IMR-90 (cell line): ENCODE measurements around the gene GJB3. TPM values are rescaled to one million over a fixed set of nuclear protein-coding genes. Genes with fewer than 3 reads are reported as not detected.

Experiments used
- ATAC-seq: fragments of 200-7000 bp; cut with Tn5 transposase; 2 replicates; pipeline ENCODE4 v1.9.1; 2020; ENCODE audit warnings: low read depth, mild to moderate bottlenecking, moderate library complexity
- BruUV-seq: library from RNA; stranded (reverse); fragments of 400-500 nt; replicated peaks from 2 replicates; lab custom pipeline; 2021; lab: Mats Ljungman, UMichigan
- CTCF ChIA-PET: fragments of 300-600 bp; formaldehyde crosslinking; extraction: SDS; loops from one replicate; lab custom pipeline; 2021; ENCODE audit warnings: antibody characterized with exemption; lab: Yijun Ruan, JAX
- POLR2A ChIA-PET: fragments of 300-600 bp; sonication (Branson Sonifier 250); formaldehyde crosslinking; loops from one replicate; lab custom pipeline; 2022; ENCODE audit warnings: antibody characterized with exemption; ENCODE audit not compliant: unreplicated experiment; lab: Charles Lee
- DNase-seq: peaks from one replicate; pipeline ENCODE4 v3.0.0; 2013
- H2AFZ ChIP-seq: replicated peaks from 2 replicates; pipeline ENCODE3; 2013; ENCODE audit warnings: low read length, mild to moderate bottlenecking; ENCODE audit not compliant: poor library complexity
- H2AK5ac ChIP-seq: 2 replicates; pipeline ENCODE4 v1.6.1; 2013; ENCODE audit warnings: low read depth, low read length, inconsistent platforms
- H2AK9ac ChIP-seq: replicated peaks from 2 replicates; pipeline ENCODE3; 2013; ENCODE audit warnings: mild to moderate bottlenecking, low read depth, low read length, moderate library complexity; ENCODE audit not compliant: poor library complexity
- H2BK120ac ChIP-seq: 2 replicates; pipeline ENCODE4 v1.6.1; 2013; ENCODE audit warnings: low read depth, low read length, inconsistent platforms
- H2BK15ac ChIP-seq: 3 replicates; pipeline ENCODE4 v1.6.1; 2013; ENCODE audit warnings: low read depth, low read length, inconsistent platforms
- H2BK20ac ChIP-seq: 2 replicates; pipeline ENCODE4 v1.6.1; 2013; ENCODE audit warnings: low read depth, mild to moderate bottlenecking, inconsistent platforms, low read length, moderate library complexity
- H2BK5ac ChIP-seq: 2 replicates; pipeline ENCODE4 v1.6.1; 2013; ENCODE audit warnings: mild to moderate bottlenecking, low read depth, low read length, inconsistent platforms; ENCODE audit not compliant: poor library complexity, severe bottlenecking
- H3K14ac ChIP-seq: replicated peaks from 2 replicates; pipeline ENCODE4 v1.6.1; 2013; ENCODE audit warnings: low read depth, low read length, inconsistent platforms
- H3K18ac ChIP-seq: 2 replicates; pipeline ENCODE4 v1.6.1; 2013; ENCODE audit warnings: low read depth, low read length, control low read depth
- H3K23ac ChIP-seq: 2 replicates; pipeline ENCODE4 v1.6.1; 2013; ENCODE audit warnings: low read depth, low read length, inconsistent platforms
- H3K27ac ChIP-seq: 2 replicates; pipeline ENCODE4 v1.5.1; 2013; ENCODE audit warnings: mild to moderate bottlenecking, control low read depth, low read length; ENCODE audit not compliant: insufficient read depth
- H3K27me3 ChIP-seq: 2 replicates; pipeline ENCODE4 v1.6.1; 2013; ENCODE audit warnings: low read length; ENCODE audit not compliant: control insufficient read depth, insufficient read depth
- H3K36me3 ChIP-seq: 2 replicates; pipeline ENCODE4 v1.6.1; 2013; ENCODE audit warnings: low read length, mixed read lengths; ENCODE audit not compliant: control insufficient read depth, insufficient read depth
- H3K4ac ChIP-seq: 2 replicates; pipeline ENCODE4 v1.6.1; 2013; ENCODE audit warnings: low read depth, low read length, inconsistent platforms
- H3K4me1 ChIP-seq: 2 replicates; pipeline ENCODE4 v1.6.1; 2013; ENCODE audit warnings: low read length, mixed read lengths; ENCODE audit not compliant: control insufficient read depth, insufficient read depth
- H3K4me2 ChIP-seq: 2 replicates; pipeline ENCODE4 v1.6.1; 2013; ENCODE audit warnings: low read depth, mild to moderate bottlenecking, control low read depth, low read length, moderate library complexity
- H3K4me3 ChIP-seq: 2 replicates; pipeline ENCODE4 v1.5.1; 2013; ENCODE audit warnings: low read depth, mild to moderate bottlenecking, control low read depth, low read length, moderate library complexity; ENCODE audit not compliant: insufficient read depth
- H3K56ac ChIP-seq: 2 replicates; pipeline ENCODE4 v1.6.1; 2013; ENCODE audit warnings: low read length, inconsistent platforms; ENCODE audit not compliant: insufficient read depth; ENCODE audit errors: extremely low read depth
- H3K79me1 ChIP-seq, 2 experiments: 2 replicates each; pipeline ENCODE4 v1.6.1; 2013; ENCODE audit warnings: low read length in 2 of 2, inconsistent platforms in 1 of 2, low read depth in 1 of 2
- H3K9ac ChIP-seq: 2 replicates; pipeline ENCODE4 v1.6.1; 2013; ENCODE audit warnings: low read depth, low read length, control low read depth
- H3K9me1 ChIP-seq: 2 replicates; pipeline ENCODE4 v1.6.1; 2013; ENCODE audit warnings: low read length, inconsistent platforms; ENCODE audit not compliant: insufficient read depth
- H3K9me3 ChIP-seq: 2 replicates; pipeline ENCODE4 v1.6.1; 2013; ENCODE audit warnings: low read length; ENCODE audit not compliant: control insufficient read depth, insufficient read depth
- H4K20me1 ChIP-seq: 2 replicates; pipeline ENCODE4 v1.6.1; 2013; ENCODE audit warnings: low read length, inconsistent platforms; ENCODE audit not compliant: insufficient read depth
- H4K5ac ChIP-seq: 2 replicates; pipeline ENCODE4 v1.6.1; 2013; ENCODE audit warnings: mild to moderate bottlenecking, low read depth, low read length, control low read depth
- H4K8ac ChIP-seq, 2 experiments: 2 replicates each; pipeline ENCODE4 v1.6.1; 2013; ENCODE audit warnings: low read depth in 2 of 2, low read length in 2 of 2, control low read depth in 1 of 2, inconsistent platforms in 1 of 2
- H4K91ac ChIP-seq: 2 replicates; pipeline ENCODE4 v1.6.1; 2013; ENCODE audit warnings: low read depth, low read length, inconsistent platforms; ENCODE audit not compliant: insufficient read depth
- BHLHE40 ChIP-seq: fragments of 150-350 bp; IDR thresholded peaks from 2 replicates; pipeline ENCODE4 v1.6.1; 2016; ENCODE audit warnings: mild to moderate bottlenecking, low read depth, low read length
- CEBPB ChIP-seq: IDR thresholded peaks from 2 replicates; pipeline ENCODE4 v1.6.1; 2012; ENCODE audit warnings: low read depth, low read length, improper control_type of control experiment
- CHD1 ChIP-seq: IDR thresholded peaks from 2 replicates; pipeline ENCODE4 v1.6.1; 2012; ENCODE audit warnings: low read depth, low read length, improper control_type of control experiment
- CTCF ChIP-seq: conservative IDR thresholded peaks from 2 replicates; pipeline ENCODE4 v1.5.1; 2012; ENCODE audit warnings: mild to moderate bottlenecking, low read depth, low read length, improper control_type of control experiment
- ELK1 ChIP-seq: fragments of 150-350 bp; IDR thresholded peaks from 2 replicates; pipeline ENCODE4 v1.6.1; 2016; ENCODE audit warnings: low read depth, mild to moderate bottlenecking, low read length, moderate library complexity, borderline replicate concordance
- FOS ChIP-seq: fragments of 150-350 bp; IDR thresholded peaks from 2 replicates; pipeline ENCODE4 v1.6.1; 2016; ENCODE audit warnings: low read depth, low read length
- MAFK ChIP-seq: IDR thresholded peaks from 2 replicates; pipeline ENCODE4 v1.6.1; 2012; ENCODE audit warnings: low read depth, low read length, improper control_type of control experiment
- MAZ ChIP-seq: IDR thresholded peaks from 2 replicates; pipeline ENCODE4 v1.6.1; 2012; ENCODE audit warnings: low read depth, mild to moderate bottlenecking, low read length, improper control_type of control experiment, moderate library complexity, borderline replicate concordance
- MXI1 ChIP-seq: IDR thresholded peaks from 2 replicates; pipeline ENCODE4 v1.6.1; 2012; ENCODE audit warnings: low read depth, mild to moderate bottlenecking, low read length, moderate library complexity, borderline replicate concordance
- NFE2L2 ChIP-seq: fragments of 150-350 bp; IDR thresholded peaks from 2 replicates; pipeline ENCODE4 v1.6.1; 2016; ENCODE audit warnings: low read depth, mild to moderate bottlenecking, low read length
- POLR2A ChIP-seq: IDR thresholded peaks from 2 replicates; pipeline ENCODE4 v1.6.1; 2012; ENCODE audit warnings: mild to moderate bottlenecking, low read depth, low read length
- RAD21 ChIP-seq: IDR thresholded peaks from 2 replicates; pipeline ENCODE4 v1.6.1; 2012; ENCODE audit warnings: low read length, improper control_type of control experiment
- RCOR1 ChIP-seq: IDR thresholded peaks from 2 replicates; pipeline ENCODE4 v1.6.1; 2012; ENCODE audit warnings: mild to moderate bottlenecking, low read length, improper control_type of control experiment; ENCODE audit not compliant: insufficient replicate concordance
- RFX5 ChIP-seq: IDR thresholded peaks from 2 replicates; pipeline ENCODE4 v1.8.0; 2012; ENCODE audit warnings: low read depth, mild to moderate bottlenecking, low read length, moderate library complexity
- SMC3 ChIP-seq: fragments of 150-350 bp; IDR thresholded peaks from 2 replicates; pipeline ENCODE4 v1.6.1; 2016; ENCODE audit warnings: low read depth, mild to moderate bottlenecking, antibody characterized with exemption, low read length, moderate library complexity
- USF2 ChIP-seq: fragments of 150-350 bp; IDR thresholded peaks from 2 replicates; pipeline ENCODE4 v1.6.1; 2017; ENCODE audit warnings: mild to moderate bottlenecking, antibody characterized with exemption, low read length, low read depth
- WGBS, 2 experiments: methylation state at CpG; one replicate each; pipeline versions ENCODE4 v1.1.5 to v1.1.7; 2013; ENCODE audit warnings: missing lambda C conversion rate in 2 of 2; ENCODE audit not compliant: insufficient read length in 1 of 2; ENCODE audit errors: extremely low coverage in 2 of 2; 5-methylcytosine and 5-hydroxymethylcytosine counted together
- dilution Hi-C: fragments of 300-500 bp; cut with HindIII; formaldehyde crosslinking; loops from one replicate; pipeline ENCODE4 v1.14.3; 2018; ENCODE audit warnings: low sequenced_read_pairs; ENCODE audit not compliant: unreplicated experiment
- in situ Hi-C: fragments of 300-500 bp; cut with MboI; formaldehyde crosslinking; loops from 3 replicates; pipeline ENCODE4 v1.14.3; 2019; ENCODE audit warnings: low sequenced_read_pairs, inconsistent platforms, mixed read lengths
- intact Hi-C: fragments of 100-400 bp; cut with micrococcal nuclease; formaldehyde crosslinking; loops from 2 replicates; pipeline ENCODE4 v1.10.0; 2022
- polyA plus RNA-seq, 3 experiments: library from polyadenylated mRNA; depleted of rRNA; stranded (reverse); fragments of >200 nt; gene quantifications; 2 replicates each; pipeline ENCODE4 v1.2.3, GENCODE V29; 2012; ENCODE audit warnings: low replicate concordance in 1 of 3
- total RNA-seq: library from RNA; depleted of rRNA; stranded (reverse); fragments of >200 nt; gene quantifications from 2 replicates; pipeline ENCODE4 v1.2.3, GENCODE V29; 2012

GJB3 gene
- total and polyA plus RNA-seq, 2 of the 4 experiments (the other 2 are of a cell fraction), result not detected

GRCh38 chr1:34753163-34753562 lies 27.9 kb upstream of the GJB3 start:
- in situ Hi-C loops, result no loop called here

More at GRCh38 chr1:34753163-34753562, 27.9 kb upstream of the GJB3 start:
- H2BK5ac ChIP-seq, result no peak overlapping the region
- no peak overlapping the region for H4K5ac ChIP-seq
- no CpG with 5 or more reads among the region's 3 CpGs for WGBS, 2 experiments
- no peaks in the 10 kb centered on the region for H4K20me1 ChIP-seq
- H4K91ac ChIP-seq, result no peak overlapping the region
- no peaks in the 10 kb centered on the region for H3K9me1 ChIP-seq
- no TSS peak for BruUV-seq
- H2BK15ac ChIP-seq, result no peak overlapping the region
- ChIA-PET CTCF (interaction anchor here (1.2 to 2.0 kb wide), 2 partner anchors 10 to 1120 kb away, joined by 4 to 7 read pairs; no protein-coding TSS in a partner anchor), POLR2A (no interaction called here)
- no peaks in the 10 kb centered on the region for H3K36me3 ChIP-seq
- no peak overlapping the region for H3K4me3 ChIP-seq
- no peak overlapping the region for H3K9ac ChIP-seq
- H3K18ac ChIP-seq, result no peak overlapping the region
- no peak overlapping the region for H3K4me2 ChIP-seq
- ATAC-seq, result no peak
- H3K56ac ChIP-seq, result no peak overlapping the region
- no peak overlapping the region for H4K8ac ChIP-seq
- no peaks in the 10 kb centered on the region for H3K79me1 ChIP-seq
- intact Hi-C loops, result no loop called here
- no peak overlapping the region for H3K27ac ChIP-seq
- no peak overlapping the region for H3K23ac ChIP-seq
- no peak overlapping the region for H2AK5ac ChIP-seq
- no peaks in the 10 kb centered on the region for H3K4me1 ChIP-seq
- no peak overlapping the region for H3K4ac ChIP-seq
- no peak overlapping the region for H2AFZ ChIP-seq
- dilution Hi-C loops, result no loop called here
- no peak for TF ChIP-seq NFE2L2
- no peak for TF ChIP-seq FOS
- TF ChIP-seq SMC3, result no peak
- TF ChIP-seq CTCF, result no peak
- TF ChIP-seq RFX5, result no peak
- TF ChIP-seq ELK1, result no peak
- no peak for TF ChIP-seq CEBPB
- no peak for TF ChIP-seq MXI1
- no peak for TF ChIP-seq MAZ
- TF ChIP-seq MAFK, result no peak
- no peak for TF ChIP-seq POLR2A
- no peak for TF ChIP-seq USF2
- no peak for TF ChIP-seq RAD21
- no peak for TF ChIP-seq CHD1
- no peak for TF ChIP-seq BHLHE40
- no peak for TF ChIP-seq RCOR1
- no peak overlapping the region for H3K14ac ChIP-seq
- no peak for DNase-seq
- H3K9me3 ChIP-seq, result no peaks in the 10 kb centered on the region
- H2BK20ac ChIP-seq, result no peak overlapping the region
- no peaks in the 10 kb centered on the region; the same call in 1 of the 2 replicates for H3K27me3 ChIP-seq
- H2BK120ac ChIP-seq, result no peak overlapping the region
- no peak overlapping the region for H2AK9ac ChIP-seq
